ENCODE measurements around the gene MSI1. TPM values are rescaled to one million over a fixed set of nuclear protein-coding genes. Genes with fewer than 3 reads are reported as not detected.

Gene MSI1
- total and polyA plus RNA-seq, 2 of the 13 experiments (the other 11 are each of a cell fraction or from before 2014, with no cell fraction given) = 0.09 to 0.46 TPM

DNA sequence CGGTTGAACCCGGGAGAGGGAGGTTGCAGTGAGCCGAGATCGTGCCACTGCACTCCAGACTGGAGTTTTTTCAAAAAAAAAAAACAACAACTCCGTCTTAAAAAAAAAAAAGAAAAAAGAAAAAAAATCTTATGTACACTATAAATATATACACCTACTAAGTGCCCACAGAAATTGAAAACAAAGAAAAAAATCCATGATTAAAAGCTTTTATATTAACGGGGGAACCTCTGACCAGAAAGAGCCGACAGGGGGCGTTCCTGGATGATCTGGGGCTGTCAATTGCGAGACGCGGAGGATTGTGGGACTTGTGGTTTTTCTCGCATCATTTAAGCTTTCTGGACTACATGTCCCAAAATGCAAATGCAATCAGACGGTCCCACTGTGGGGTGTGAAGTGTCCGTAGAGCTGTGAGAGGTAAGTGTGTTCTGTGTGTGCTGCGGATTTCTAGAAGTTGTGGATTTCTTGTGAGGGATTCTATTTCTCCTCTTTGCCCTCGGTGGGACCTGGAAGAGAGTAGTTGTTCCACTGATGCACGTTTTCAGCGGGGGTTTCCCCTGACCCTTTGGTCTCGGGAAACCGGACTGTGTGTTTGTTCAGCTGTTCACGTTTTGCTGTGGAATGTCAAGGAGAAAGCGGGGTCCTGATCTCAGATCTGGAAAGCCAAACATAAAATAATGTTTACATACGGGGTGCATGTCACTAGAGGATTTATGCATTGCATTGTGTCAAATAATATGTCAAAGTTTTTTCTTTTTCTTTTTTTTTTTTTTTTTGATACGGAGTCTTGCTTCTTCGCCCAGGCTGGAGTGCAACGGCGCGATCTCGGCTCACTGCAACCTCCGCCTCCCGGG is 66.8 kb downstream of the MSI1 start, which contains the start of gene SIRT4 (continued):
- no peak; the same call in 1 of the 2 replicates for TF ChIP-seq KAT7 (CRISPR knock-in tag; IDR thresholded peaks at IDR 0.05; ENCODE audit: borderline replicate concordance)
- no peak for TF ChIP-seq NFE2L1 (CRISPR knock-in tag; IDR thresholded peaks at IDR 0.05; ENCODE audit: borderline replicate concordance)
- TF ChIP-seq, protein P1, sequence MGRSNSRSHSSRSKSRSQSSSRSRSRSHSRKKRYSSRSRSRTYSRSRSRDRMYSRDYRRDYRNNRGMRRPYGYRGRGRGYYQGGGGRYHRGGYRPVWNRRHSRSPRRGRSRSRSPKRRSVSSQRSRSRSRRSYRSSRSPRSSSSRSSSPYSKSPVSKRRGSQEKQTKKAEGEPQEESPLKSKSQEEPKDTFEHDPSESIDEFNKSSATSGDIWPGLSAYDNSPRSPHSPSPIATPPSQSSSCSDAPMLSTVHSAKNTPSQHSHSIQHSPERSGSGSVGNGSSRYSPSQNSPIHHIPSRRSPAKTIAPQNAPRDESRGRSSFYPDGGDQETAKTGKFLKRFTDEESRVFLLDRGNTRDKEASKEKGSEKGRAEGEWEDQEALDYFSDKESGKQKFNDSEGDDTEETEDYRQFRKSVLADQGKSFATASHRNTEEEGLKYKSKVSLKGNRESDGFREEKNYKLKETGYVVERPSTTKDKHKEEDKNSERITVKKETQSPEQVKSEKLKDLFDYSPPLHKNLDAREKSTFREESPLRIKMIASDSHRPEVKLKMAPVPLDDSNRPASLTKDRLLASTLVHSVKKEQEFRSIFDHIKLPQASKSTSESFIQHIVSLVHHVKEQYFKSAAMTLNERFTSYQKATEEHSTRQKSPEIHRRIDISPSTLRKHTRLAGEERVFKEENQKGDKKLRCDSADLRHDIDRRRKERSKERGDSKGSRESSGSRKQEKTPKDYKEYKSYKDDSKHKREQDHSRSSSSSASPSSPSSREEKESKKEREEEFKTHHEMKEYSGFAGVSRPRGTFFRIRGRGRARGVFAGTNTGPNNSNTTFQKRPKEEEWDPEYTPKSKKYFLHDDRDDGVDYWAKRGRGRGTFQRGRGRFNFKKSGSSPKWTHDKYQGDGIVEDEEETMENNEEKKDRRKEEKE (IDR thresholded peaks at IDR 0.05) = no peak
- no peak for TF ChIP-seq MTA1 (CRISPR knock-in tag; IDR thresholded peaks at IDR 0.05; ENCODE audit: borderline replicate concordance)
- no peak for TF ChIP-seq ZSCAN25 (CRISPR knock-in tag; IDR thresholded peaks at IDR 0.05)
- TF ChIP-seq SMAD3 (CRISPR knock-in tag; IDR thresholded peaks at IDR 0.05) = peak; percentile 77; the same call in 1 of the 2 replicates
- TF ChIP-seq PHF8 (CRISPR knock-in tag; IDR thresholded peaks at IDR 0.05) = peak; percentile 52
- TF ChIP-seq, protein P2, sequence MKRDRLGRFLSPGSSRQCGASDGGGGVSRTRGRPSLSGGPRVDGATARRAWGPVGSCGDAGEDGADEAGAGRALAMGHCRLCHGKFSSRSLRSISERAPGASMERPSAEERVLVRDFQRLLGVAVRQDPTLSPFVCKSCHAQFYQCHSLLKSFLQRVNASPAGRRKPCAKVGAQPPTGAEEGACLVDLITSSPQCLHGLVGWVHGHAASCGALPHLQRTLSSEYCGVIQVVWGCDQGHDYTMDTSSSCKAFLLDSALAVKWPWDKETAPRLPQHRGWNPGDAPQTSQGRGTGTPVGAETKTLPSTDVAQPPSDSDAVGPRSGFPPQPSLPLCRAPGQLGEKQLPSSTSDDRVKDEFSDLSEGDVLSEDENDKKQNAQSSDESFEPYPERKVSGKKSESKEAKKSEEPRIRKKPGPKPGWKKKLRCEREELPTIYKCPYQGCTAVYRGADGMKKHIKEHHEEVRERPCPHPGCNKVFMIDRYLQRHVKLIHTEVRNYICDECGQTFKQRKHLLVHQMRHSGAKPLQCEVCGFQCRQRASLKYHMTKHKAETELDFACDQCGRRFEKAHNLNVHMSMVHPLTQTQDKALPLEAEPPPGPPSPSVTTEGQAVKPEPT (CRISPR knock-in tag; IDR thresholded peaks at IDR 0.05; ENCODE audit: low read depth) = no peak
- no peak for TF ChIP-seq MED8 (CRISPR knock-in tag; IDR thresholded peaks at IDR 0.05; ENCODE audit: insufficient replicate concordance)
- 0 out of 2 replicates have a peak, but pooled peaks have one; percentile 24 for TF ChIP-seq BCL6 (CRISPR knock-in tag; IDR thresholded peaks at IDR 0.05)
- TF ChIP-seq ZNF563 (CRISPR knock-in tag; IDR thresholded peaks at IDR 0.05) = no peak
- peak; percentile 40; the same call in 1 of the 2 replicates for TF ChIP-seq TARDBP (CRISPR knock-in tag; IDR thresholded peaks at IDR 0.05)
- TF ChIP-seq, protein P3, sequence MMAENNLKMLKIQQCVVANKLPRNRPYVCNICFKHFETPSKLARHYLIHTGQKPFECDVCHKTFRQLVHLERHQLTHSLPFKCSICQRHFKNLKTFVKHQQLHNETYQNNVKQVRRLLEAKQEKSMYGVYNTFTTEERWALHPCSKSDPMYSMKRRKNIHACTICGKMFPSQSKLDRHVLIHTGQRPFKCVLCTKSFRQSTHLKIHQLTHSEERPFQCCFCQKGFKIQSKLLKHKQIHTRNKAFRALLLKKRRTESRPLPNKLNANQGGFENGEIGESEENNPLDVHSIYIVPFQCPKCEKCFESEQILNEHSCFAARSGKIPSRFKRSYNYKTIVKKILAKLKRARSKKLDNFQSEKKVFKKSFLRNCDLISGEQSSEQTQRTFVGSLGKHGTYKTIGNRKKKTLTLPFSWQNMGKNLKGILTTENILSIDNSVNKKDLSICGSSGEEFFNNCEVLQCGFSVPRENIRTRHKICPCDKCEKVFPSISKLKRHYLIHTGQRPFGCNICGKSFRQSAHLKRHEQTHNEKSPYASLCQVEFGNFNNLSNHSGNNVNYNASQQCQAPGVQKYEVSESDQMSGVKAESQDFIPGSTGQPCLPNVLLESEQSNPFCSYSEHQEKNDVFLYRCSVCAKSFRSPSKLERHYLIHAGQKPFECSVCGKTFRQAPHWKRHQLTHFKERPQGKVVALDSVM (CRISPR knock-in tag; IDR thresholded peaks at IDR 0.05) = peak; percentile 53
- TF ChIP-seq RBFOX2 (IDR thresholded peaks at IDR 0.05; ENCODE audit: low read depth, low read length) = no peak
- no peak for TF ChIP-seq ARNT2 (CRISPR knock-in tag; IDR thresholded peaks at IDR 0.05; ENCODE audit: low read depth)
- no peak for TF ChIP-seq ZNF20 (CRISPR knock-in tag; IDR thresholded peaks at IDR 0.05)
- TF ChIP-seq NR1H2 (CRISPR knock-in tag; IDR thresholded peaks at IDR 0.05; ENCODE audit: borderline replicate concordance, low read depth) = no peak
- TF ChIP-seq, protein P4, sequence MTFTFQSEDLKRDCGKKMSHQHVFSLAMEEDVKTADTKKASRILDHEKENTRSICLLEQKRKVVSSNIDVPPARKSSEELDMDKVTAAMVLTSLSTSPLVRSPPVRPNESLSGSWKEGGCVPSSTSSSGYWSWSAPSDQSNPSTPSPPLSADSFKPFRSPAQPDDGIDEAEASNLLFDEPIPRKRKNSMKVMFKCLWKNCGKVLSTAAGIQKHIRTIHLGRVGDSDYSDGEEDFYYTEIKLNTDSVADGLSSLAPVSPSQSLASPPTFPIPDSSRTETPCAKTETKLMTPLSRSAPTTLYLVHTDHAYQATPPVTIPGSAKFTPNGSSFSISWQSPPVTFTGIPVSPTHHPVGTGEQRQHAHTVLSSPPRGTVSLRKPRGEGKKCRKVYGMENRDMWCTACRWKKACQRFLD (CRISPR knock-in tag; IDR thresholded peaks at IDR 0.05; ENCODE audit: borderline replicate concordance) = no peak
- TF ChIP-seq POGZ (CRISPR knock-in tag; IDR thresholded peaks at IDR 0.05) = no peak
- no peak for TF ChIP-seq ZNF83 (CRISPR knock-in tag; IDR thresholded peaks at IDR 0.05; ENCODE audit: borderline replicate concordance)
- TF ChIP-seq, protein P5, sequence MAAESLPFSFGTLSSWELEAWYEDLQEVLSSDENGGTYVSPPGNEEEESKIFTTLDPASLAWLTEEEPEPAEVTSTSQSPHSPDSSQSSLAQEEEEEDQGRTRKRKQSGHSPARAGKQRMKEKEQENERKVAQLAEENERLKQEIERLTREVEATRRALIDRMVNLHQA (CRISPR knock-in tag; IDR thresholded peaks at IDR 0.05) = no peak
